Measurements from ENCODE around the gene IRAK2.

- TF ChIP-seq EZH2phosphoT487 (IDR thresholded peaks at IDR 0.05; ENCODE audit: borderline replicate concordance), result no peak
- no peak for TF ChIP-seq CTCF (conservative IDR thresholded peaks at IDR 0.05; ENCODE audit: low read length)
Observed at GRCh38 chr3:10248984-10249748, 84.4 kb downstream of the IRAK2 start.
